GM12892 (cell line): Measurements from ENCODE around the gene IDH2.

ENCODE experiments used
- POLR2A ChIP-seq: IDR thresholded peaks from 2 replicates; pipeline ENCODE4 v1.6.1; 2011; ENCODE audit warnings: low read depth, low read length, control low read depth
- TAF1 ChIP-seq: IDR thresholded peaks from 2 replicates; pipeline ENCODE4 v1.6.1; 2011; ENCODE audit warnings: low read depth, mild to moderate bottlenecking, control low read depth, low read length, borderline replicate concordance

GRCh38 chr15:90035095-90035839 lies 67.0 kb downstream of the IDH2 start:
- TF ChIP-seq TAF1 = no peak
- no peak for TF ChIP-seq POLR2A
